HEK293T (cell line): ENCODE results near the gene COL23A1.

Source experiments
- ARNT ChIP-seq: fragments of 450-650 bp; IDR thresholded peaks from 2 replicates; pipeline ENCODE4 v1.6.1; 2017; ENCODE audit warnings: mild to moderate bottlenecking
- BHLHE40 ChIP-seq: fragments of 450-650 bp; IDR thresholded peaks from 2 replicates; pipeline ENCODE4 v1.6.1; 2016; ENCODE audit warnings: mild to moderate bottlenecking, moderate library complexity, borderline replicate concordance
- CTBP1 ChIP-seq: fragments of 450-650 bp; IDR thresholded peaks from 2 replicates; pipeline ENCODE4 v1.6.1; 2016; ENCODE audit warnings: borderline replicate concordance
- ELF4 ChIP-seq: fragments of 450-650 bp; IDR thresholded peaks from 2 replicates; pipeline ENCODE4 v1.6.1; 2017; ENCODE audit warnings: antibody characterized with exemption
- FOXA1 ChIP-seq: fragments of 450-650 bp; IDR thresholded peaks from 2 replicates; pipeline ENCODE4 v1.6.1; 2016; ENCODE audit warnings: mild to moderate bottlenecking
- FOXK2 ChIP-seq: fragments of 450-650 bp; IDR thresholded peaks from 2 replicates; pipeline ENCODE4 v1.6.1; 2016; ENCODE audit warnings: mild to moderate bottlenecking
- FOXM1 ChIP-seq: fragments of 450-650 bp; IDR thresholded peaks from 2 replicates; pipeline ENCODE4 v1.6.1; 2017; ENCODE audit warnings: mild to moderate bottlenecking, borderline replicate concordance
- LEF1 ChIP-seq: fragments of 450-650 bp; IDR thresholded peaks from 2 replicates; pipeline ENCODE4 v1.6.1; 2017; ENCODE audit warnings: mild to moderate bottlenecking, borderline replicate concordance
- PKNOX1 ChIP-seq: fragments of 450-650 bp; IDR thresholded peaks from 2 replicates; pipeline ENCODE4 v1.6.1; 2016
- SP1 ChIP-seq: fragments of 450-650 bp; IDR thresholded peaks from 2 replicates; pipeline ENCODE4 v1.6.1; 2017
- SUZ12 ChIP-seq: fragments of 450-650 bp; IDR thresholded peaks from 2 replicates; pipeline ENCODE4 v1.6.1; 2016; ENCODE audit warnings: mild to moderate bottlenecking
- TARDBP ChIP-seq: fragments of 450-650 bp; IDR thresholded peaks from 2 replicates; pipeline ENCODE4 v1.6.1; 2016
- ZNF384 ChIP-seq: fragments of 450-650 bp; IDR thresholded peaks from 2 replicates; pipeline ENCODE4 v1.6.1; 2016

- TF ChIP-seq ELF4: no peak
- no peak for TF ChIP-seq BHLHE40
- no peak for TF ChIP-seq FOXM1
- TF ChIP-seq SP1: no peak
- TF ChIP-seq PKNOX1: no peak
- TF ChIP-seq LEF1: no peak
- no peak for TF ChIP-seq ARNT
- no peak for TF ChIP-seq ZNF384
- no peak for TF ChIP-seq SUZ12
- no peak for TF ChIP-seq FOXK2
- no peak for TF ChIP-seq FOXA1
- no peak for TF ChIP-seq TARDBP
- TF ChIP-seq CTBP1: no peak
Observed at GRCh38 chr5:178469975-178470759, 120.0 kb downstream of the COL23A1 start.
